Coronary artery (tissue), 2 donors: ENCODE measurements around the gene PMPCB.

Source experiments
- DNase-seq: peaks from one replicate; pipeline ENCODE4 v3.0.0-alpha.2; 2017; ENCODE audit warnings: low spot score
- H3K27ac ChIP-seq, 2 donors: fragments of 200-600 bp; sonication (generic); one replicate each; pipeline ENCODE4 v1.5.1; 2016 to 2019
- H3K4me3 ChIP-seq: fragments of 200-600 bp; sonication (generic); 2 replicates; pipeline ENCODE4 v1.5.1; 2016; ENCODE audit warnings: mild to moderate bottlenecking, moderate library complexity
- CTCF ChIP-seq: fragments of 200-600 bp; sonication (generic); IDR thresholded peaks from one replicate; pipeline ENCODE4 v1.5.1; 2019; ENCODE audit warnings: antibody characterized with exemption

The PMPCB gene

GRCh38 chr7:103349805-103350204 is 52.6 kb downstream of the PMPCB start:
- DNase-seq: no peak
- Histone ChIP-seq H3K27ac (no peak overlapping the region), H3K4me3 (no peak overlapping the region)
- TF ChIP-seq CTCF: no peak
